Activated B cell treated with CpG ODN at 0.5 μM for 24 hours (primary cell): ENCODE data around the gene LBHD1. TPM values are rescaled to one million over a fixed set of nuclear protein-coding genes. Genes with fewer than 3 reads are reported as not detected.
"Not testable (repeated sequence)": the region's sequence is repeated elsewhere in the genome, so short reads cannot be mapped to it uniquely, and the experiment has no call there.

Experiments
- ATAC-seq: fragments of 200-7000 bp; cut with Tn5 transposase; one replicate; pipeline ENCODE4 v1.10.0; 2021; ENCODE audit warnings: low read depth, mild to moderate bottlenecking, moderate library complexity
- CTCF ChIA-PET: fragments of 350-600 bp; sonication (Branson Sonifier 250); formaldehyde crosslinking; loops from one replicate; lab custom pipeline; 2021; ENCODE audit warnings: antibody characterized with exemption; lab: Charles Lee
- POLR2A ChIA-PET: fragments of 350-600 bp; sonication (Branson Sonifier 250); formaldehyde crosslinking; loops from one replicate; lab custom pipeline; 2021; ENCODE audit warnings: antibody characterized with exemption; lab: Charles Lee
- DNase-seq: peaks from one replicate; pipeline ENCODE4 v3.0.0; 2022
- H3K27ac Mint-ChIP-seq: one replicate; pipeline ENCODE4 v1.8.0; 2020; ENCODE audit warnings: mixed read lengths
- H3K27me3 Mint-ChIP-seq: one replicate; pipeline ENCODE4 v1.8.0; 2021; ENCODE audit warnings: mixed read lengths
- H3K36me3 Mint-ChIP-seq: one replicate; pipeline ENCODE4 v1.8.0; 2021; ENCODE audit warnings: low read depth, mixed read lengths
- H3K4me1 Mint-ChIP-seq: one replicate; pipeline ENCODE4 v1.8.0; 2021; ENCODE audit warnings: mixed read lengths
- H3K4me3 Mint-ChIP-seq: one replicate; pipeline ENCODE4 v1.8.0; 2020; ENCODE audit warnings: mild to moderate bottlenecking, mixed read lengths
- H3K9me3 Mint-ChIP-seq: one replicate; pipeline ENCODE4 v1.8.0; 2020; ENCODE audit warnings: mixed read lengths
- CTCF ChIP-seq: fragments of 200-600 bp; IDR thresholded peaks from one replicate; pipeline ENCODE4 v1.8.0; 2022; ENCODE audit warnings: antibody characterized with exemption, mild to moderate bottlenecking
- intact Hi-C: fragments of 100-400 bp; cut with micrococcal nuclease; formaldehyde crosslinking; loops from one replicate; pipeline ENCODE4 v1.15.1; 2024
- total RNA-seq: library from RNA; stranded (reverse); gene quantifications from 2 replicates; pipeline ENCODE4 v1.2.3, GENCODE V29; 2022

Gene LBHD1
- total RNA-seq, 1 donor from 2014 or later, result 24.9 TPM

DNA sequence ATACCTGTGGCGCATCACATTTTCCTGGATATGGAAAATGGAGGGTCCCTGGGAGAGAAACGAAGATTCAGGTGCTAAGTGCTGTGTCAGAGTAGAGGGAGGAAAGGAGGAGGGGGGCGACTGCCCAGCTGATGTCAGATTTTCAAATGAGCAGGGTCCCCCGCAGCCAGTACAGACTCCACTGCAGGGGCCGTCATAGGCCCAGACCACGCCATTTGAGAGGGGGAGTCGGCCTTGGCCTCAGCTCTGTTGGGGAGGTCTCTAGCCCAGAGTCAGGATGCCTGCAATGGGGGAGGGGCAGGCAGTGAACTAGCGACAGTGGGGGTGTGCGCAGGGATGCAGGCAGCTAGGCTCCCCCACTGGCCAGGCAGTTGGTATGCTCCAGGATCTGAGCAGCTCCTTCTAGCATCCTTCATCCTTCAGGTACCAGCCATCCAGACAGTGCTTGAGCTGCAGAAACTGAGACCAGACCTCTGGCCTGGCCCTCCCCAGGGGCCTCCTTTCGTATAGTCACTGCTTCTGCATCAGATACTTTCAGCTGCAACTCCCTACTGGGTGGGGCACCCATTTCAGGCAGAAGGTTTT lies 35.3 kb upstream of the LBHD1 start, which contains the start of the genes BSCL2 and GNG3:
TSS of gene BSCL2 (minus strand) at position 148 of the 585 bp plus-strand sequence. CDS start 229 bp downstream, outside the sequence.
TSS of gene GNG3 (plus strand) at position 400 of the 585 bp plus-strand sequence. CDS start 620 bp downstream, outside the sequence.
- TF ChIP-seq CTCF, result no peak
- Mint-ChIP-seq H3K36me3 (peaks cover 27% of the 10 kb centered on the region), H3K4me3 (peak within 1 kb of the TSS; percentile 96), H3K4me1 (peaks cover 53% of the 10 kb centered on the region), H3K9me3 (no peaks in the 10 kb centered on the region), H3K27ac (peak within 1 kb of the TSS; percentile 99), H3K27me3 (no peaks in the 10 kb centered on the region)
- ATAC-seq, result no peak
- CTCF ChIA-PET, result interaction anchor here (1.0 to 1.6 kb wide), 2 partner anchors 42 to 174 kb away, joined by 3 to 5 read pairs; partner anchors contain the start of genes C11orf98, CSKMT and SLC3A2
- peak; percentile 18 for DNase-seq
- intact Hi-C loops, result loop anchor here (2.0 kb wide), 1 partner anchor 29 kb away; the partner anchor contains the start of gene UBXN1
- POLR2A ChIA-PET, result interaction anchor here (0.6 to 8.0 kb wide), 21 partner anchors 20 to 174 kb away, joined by 3 to 188 read pairs (median 22); partner anchors contain the start of genes C11orf98, CSKMT, EEF1G and HNRNPUL2

DNA sequence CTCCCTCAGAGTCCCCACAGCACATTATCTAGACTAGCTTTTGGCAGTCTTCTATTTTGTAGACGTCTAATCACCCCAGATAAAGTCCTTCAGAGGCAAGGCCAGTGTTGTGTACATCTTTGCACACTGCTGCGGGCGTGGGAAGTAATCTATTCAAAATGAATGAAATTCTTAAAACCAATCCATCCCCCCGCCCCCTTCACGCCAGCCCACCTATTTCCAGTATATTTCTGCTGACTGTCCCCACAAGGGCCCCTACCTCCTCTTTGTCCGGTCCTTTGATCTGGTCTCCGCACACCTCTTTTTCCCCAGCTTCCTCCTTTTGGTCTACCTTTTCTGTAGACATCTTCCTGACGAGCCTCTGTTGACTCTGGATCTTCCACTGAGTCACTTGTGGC lies 34.8 kb upstream of the LBHD1 start:
- CTCF ChIA-PET, result interaction anchor here (1.0 to 1.6 kb wide), 2 partner anchors 42 to 174 kb away, joined by 3 to 5 read pairs; partner anchors contain the start of genes C11orf98, CSKMT and SLC3A2
- intact Hi-C loops, result loop anchor here (1.0 to 2.0 kb wide), 3 partner anchors 28 to 174 kb away; partner anchors contain the start of genes GANAB and UBXN1

DNA sequence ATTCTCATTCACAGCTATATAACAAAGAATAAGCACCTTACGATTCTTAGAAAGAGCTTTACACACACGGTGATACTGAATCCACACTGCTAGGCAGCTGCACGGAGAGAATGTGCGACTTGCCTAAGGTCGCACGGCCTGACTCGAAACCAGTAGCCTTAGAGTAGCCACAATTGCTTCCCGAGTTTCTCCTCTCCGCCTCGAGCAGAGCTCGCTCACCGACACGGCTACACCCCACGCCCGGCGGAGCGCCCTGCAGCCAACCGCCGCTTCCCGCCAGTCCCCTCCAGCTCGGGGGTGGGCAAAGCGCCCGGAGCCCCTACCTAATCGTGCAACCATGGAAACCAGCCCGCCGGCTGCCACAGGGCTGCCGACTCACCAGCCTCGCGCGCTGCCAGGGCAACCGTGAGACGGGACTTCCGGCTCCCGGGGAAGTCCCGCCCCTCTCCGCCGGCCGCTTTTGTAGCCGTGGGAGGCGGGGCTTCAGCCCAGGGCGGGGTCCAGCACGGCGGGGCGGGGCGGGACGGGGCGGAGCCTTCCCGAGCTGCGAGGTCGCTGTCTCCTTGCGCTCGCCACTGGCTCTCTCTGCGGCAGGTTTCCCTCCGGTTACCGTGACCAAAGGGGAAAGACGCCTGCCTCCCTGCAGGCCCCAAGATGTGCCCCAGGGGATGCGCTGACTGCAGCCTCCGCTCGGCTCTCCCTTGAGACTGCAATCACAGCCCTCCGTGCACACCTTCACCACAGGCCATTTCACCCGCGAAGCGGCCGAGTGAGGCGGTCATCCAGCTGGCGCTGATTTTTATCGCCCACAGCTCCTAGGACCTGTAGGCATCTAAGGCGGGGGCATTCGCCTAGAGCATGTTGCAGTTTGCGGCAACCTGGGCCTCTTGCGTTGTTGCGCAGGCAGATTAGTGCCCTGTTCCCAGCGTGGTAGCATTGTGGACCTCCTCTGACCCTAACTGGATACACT lies 34.1 kb upstream of the LBHD1 start:
- H3K4me3 Mint-ChIP-seq, result peak overlapping the region; percentile 92
- ChIA-PET POLR2A (interaction anchor here (0.6 to 8.0 kb wide), 22 partner anchors 12 to 174 kb away, joined by 3 to 188 read pairs (median 8); partner anchors contain the start of genes B3GAT3, C11orf98, CSKMT and EEF1G), CTCF (interaction anchor here (1.0 to 1.6 kb wide), 4 partner anchors 12 to 175 kb away, joined by 3 to 6 read pairs (median 4); partner anchors contain the start of genes C11orf98, CSKMT and SLC3A2)
- H3K9me3 Mint-ChIP-seq, result no peaks in the 10 kb centered on the region
- intact Hi-C loops, result loop anchor here (1.0 to 2.0 kb wide), 3 partner anchors 27 to 175 kb away; partner anchors contain the start of genes GANAB and UBXN1
- TF ChIP-seq CTCF, result no peak
- H3K4me1 Mint-ChIP-seq, result peaks cover 49% of the 10 kb centered on the region
- DNase-seq (peak; percentile 90), ATAC-seq (peak; percentile 73)
- no peaks in the 10 kb centered on the region for H3K27me3 Mint-ChIP-seq
- H3K27ac Mint-ChIP-seq, result peak overlapping the region; percentile 99
- H3K36me3 Mint-ChIP-seq, result peaks cover 23% of the 10 kb centered on the region

More for the DNA sequence above, 34.8 kb upstream of the LBHD1 start:
- POLR2A ChIA-PET, result interaction anchor here (0.6 to 8.0 kb wide), 23 partner anchors 13 to 174 kb away, joined by 3 to 188 read pairs (median 9); partner anchors contain the start of genes B3GAT3, C11orf98, CSKMT and EEF1G
- ATAC-seq (no peak), DNase-seq (no peak)
- H3K4me1 Mint-ChIP-seq, result peaks cover 49% of the 10 kb centered on the region
- H3K9me3 Mint-ChIP-seq, result no peaks in the 10 kb centered on the region
- H3K27me3 Mint-ChIP-seq, result no peaks in the 10 kb centered on the region
- H3K4me3 Mint-ChIP-seq, result peak overlapping the region; percentile 92
- no peak for TF ChIP-seq CTCF
- H3K36me3 Mint-ChIP-seq, result peaks cover 26% of the 10 kb centered on the region
- peak overlapping the region; percentile 99 for H3K27ac Mint-ChIP-seq

DNA sequence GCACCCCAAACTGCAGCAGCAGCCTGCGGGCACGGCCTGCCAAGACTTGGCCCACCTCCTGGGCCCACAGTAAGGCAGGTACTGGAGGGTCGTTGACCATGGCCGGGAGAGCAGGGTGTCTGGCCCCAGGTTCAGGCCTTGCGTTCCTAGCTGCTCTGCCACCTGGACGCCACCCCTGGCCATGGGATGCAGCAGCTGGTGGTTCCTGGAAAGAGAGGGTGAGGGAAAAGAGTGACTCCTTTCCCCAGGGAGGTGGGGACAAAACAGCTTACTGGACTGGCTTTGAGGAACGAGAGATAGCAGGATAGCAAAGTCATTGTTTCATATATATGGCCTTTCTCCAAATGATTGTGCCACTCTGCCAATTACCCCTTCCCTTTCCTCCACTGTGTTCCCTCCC lies 33.3 kb upstream of the LBHD1 start:
- no peaks in the 10 kb centered on the region for H3K27me3 Mint-ChIP-seq
- H3K4me1 Mint-ChIP-seq, result peaks cover 49% of the 10 kb centered on the region
- intact Hi-C loops, result no loop called here
- CTCF ChIA-PET, result interaction anchor here (1.0 to 1.6 kb wide), 3 partner anchors 11 to 40 kb away, joined by 3 to 6 read pairs (median 5); partner anchors contain the start of genes C11orf98 and CSKMT
- POLR2A ChIA-PET, result interaction anchor here (0.9 to 8.0 kb wide), 16 partner anchors 21 to 175 kb away, joined by 3 to 188 read pairs (median 21); partner anchors contain the start of genes B3GAT3, C11orf98, CSKMT and EEF1G
- no peak for ATAC-seq
- H3K4me3 Mint-ChIP-seq, result peak overlapping the region; percentile 92
- H3K36me3 Mint-ChIP-seq, result peaks cover 19% of the 10 kb centered on the region
- H3K9me3 Mint-ChIP-seq, result no peaks in the 10 kb centered on the region
- DNase-seq, result no peak
- H3K27ac Mint-ChIP-seq, result peak overlapping the region; percentile 86
- TF ChIP-seq CTCF, result no peak

GRCh38 chr11:62703921-62704320 lies 31.9 kb upstream of the LBHD1 start:
- H3K4me1 Mint-ChIP-seq, result peaks cover 37% of the 10 kb centered on the region
- DNase-seq, H3K4me3 Mint-ChIP-seq, H3K27ac Mint-ChIP-seq, H3K27me3 Mint-ChIP-seq, H3K36me3 Mint-ChIP-seq, H3K9me3 Mint-ChIP-seq, ATAC-seq, intact Hi-C loops: not testable (repeated sequence)
- CTCF ChIA-PET, result interaction anchor here (0.6 kb wide), 1 partner anchor 161 kb away, joined by 4 read pairs; no protein-coding TSS in a partner anchor
- POLR2A ChIA-PET, result interaction anchor here (0.6 to 6.4 kb wide), 4 partner anchors 32 to 163 kb away, joined by 3 to 67 read pairs (median 4); partner anchors contain the start of genes UQCC3 and ZBTB3
